ENCODE data around the gene MRPL58. TPM values are rescaled to one million over a fixed set of nuclear protein-coding genes. Genes with fewer than 3 reads are reported as not detected.
"Not testable (repeated sequence)": the region's sequence is repeated elsewhere in the genome, so short reads cannot be mapped to it uniquely, and the experiment has no call there.

The MRPL58 gene
- total RNA-seq, 1 donor from 2014 or later, result 31.8 TPM

- no peak overlapping the region for H3K4me3 Mint-ChIP-seq
- ATAC-seq (ENCODE audit: low read depth) (no peak), DNase-seq (no peak)
- H3K27ac Mint-ChIP-seq, result no peak overlapping the region
- POLR2A ChIA-PET, result interaction anchor here (0.7 kb wide), 1 partner anchor 24 kb away, joined by 3 read pairs; no protein-coding TSS in a partner anchor
- TF ChIP-seq CTCF (IDR thresholded peaks at IDR 0.05), result no peak
- peaks cover 5% of the 10 kb centered on the region for H3K27me3 Mint-ChIP-seq
- intact Hi-C loops (cut with micrococcal nuclease), result no loop called here
- H3K9me3 Mint-ChIP-seq, result no peaks in the 10 kb centered on the region
- CTCF ChIA-PET, result no interaction called here
- H3K36me3 Mint-ChIP-seq (ENCODE audit: low read depth), result no peaks in the 10 kb centered on the region
- H3K4me1 Mint-ChIP-seq, result no peaks in the 10 kb centered on the region
Observed at GRCh38 chr17:75004371-75004770, 8.1 kb upstream of the MRPL58 start.

GRCh38 chr17:75005291-75005690 is 7.2 kb upstream of the MRPL58 start:
- TF ChIP-seq CTCF (IDR thresholded peaks at IDR 0.05), result no peak
- ATAC-seq (ENCODE audit: low read depth) (no peak), DNase-seq (no peak)
- Mint-ChIP-seq H3K27me3 (peaks cover 5% of the 10 kb centered on the region), H3K9me3 (no peaks in the 10 kb centered on the region), H3K36me3 (ENCODE audit: low read depth) (no peaks in the 10 kb centered on the region), H3K4me1 (no peaks in the 10 kb centered on the region), H3K4me3 (no peak overlapping the region), H3K27ac (no peak overlapping the region)
- CTCF ChIA-PET, result interaction anchor here (2.0 kb wide), 1 partner anchor 44 kb away, joined by 7 read pairs; no protein-coding TSS in a partner anchor
- intact Hi-C loops (cut with micrococcal nuclease), result no loop called here
- POLR2A ChIA-PET, result no interaction called here

DNA sequence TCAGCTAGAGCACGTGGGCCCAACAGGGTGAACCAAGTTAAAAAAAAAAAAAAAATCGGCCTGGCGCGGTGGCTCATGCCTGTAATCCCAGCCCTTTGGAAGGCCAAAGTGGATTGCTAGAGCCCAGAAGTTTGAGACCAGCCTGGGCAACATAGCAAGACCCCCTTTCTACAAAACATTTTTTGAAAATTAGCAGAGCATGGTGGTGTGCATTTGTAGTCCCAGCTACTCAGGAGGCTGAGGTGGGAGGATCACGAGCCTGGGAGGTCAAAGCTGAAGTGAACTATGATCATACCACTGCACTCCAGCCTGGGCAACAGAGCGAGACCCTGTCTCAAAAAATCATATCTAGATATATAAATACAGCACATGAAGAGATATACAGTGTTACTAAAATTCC is 6.4 kb upstream of the MRPL58 start:
- H3K36me3 Mint-ChIP-seq (ENCODE audit: low read depth); ATAC-seq (ENCODE audit: low read depth): not testable (repeated sequence)
- POLR2A ChIA-PET, result interaction anchor here (0.7 kb wide), 1 partner anchor 140 kb away, joined by 5 read pairs; no protein-coding TSS in a partner anchor

GRCh38 chr17:75006653-75007052 is 5.8 kb upstream of the MRPL58 start:
- no peaks in the 10 kb centered on the region for H3K36me3 Mint-ChIP-seq (ENCODE audit: low read depth)
- no peak overlapping the region for H3K4me3 Mint-ChIP-seq
- H3K4me1 Mint-ChIP-seq, result no peaks in the 10 kb centered on the region
- DNase-seq (no peak), ATAC-seq (ENCODE audit: low read depth) (no peak)
- no peak overlapping the region for H3K27ac Mint-ChIP-seq
- no peak for TF ChIP-seq CTCF (IDR thresholded peaks at IDR 0.05)
- ChIA-PET CTCF (interaction anchor here (2.0 kb wide), 1 partner anchor 45 kb away, joined by 7 read pairs; no protein-coding TSS in a partner anchor), POLR2A (interaction anchor here (0.7 kb wide), 3 partner anchors 70 to 154 kb away, joined by 3 to 5 read pairs (median 5); no protein-coding TSS in a partner anchor)
- H3K9me3 Mint-ChIP-seq, result no peaks in the 10 kb centered on the region
- H3K27me3 Mint-ChIP-seq, result peaks cover 5% of the 10 kb centered on the region
- intact Hi-C loops (cut with micrococcal nuclease), result no loop called here

More for the DNA sequence above, 6.4 kb upstream of the MRPL58 start:
- H3K4me3 Mint-ChIP-seq; H3K9me3 Mint-ChIP-seq; intact Hi-C loops (cut with micrococcal nuclease); H3K27ac Mint-ChIP-seq; H3K27me3 Mint-ChIP-seq; DNase-seq; H3K4me1 Mint-ChIP-seq: not testable (repeated sequence)
- CTCF ChIA-PET, result interaction anchor here (2.0 kb wide), 1 partner anchor 44 kb away, joined by 7 read pairs; no protein-coding TSS in a partner anchor

GRCh38 chr17:75008373-75008772 is 4.1 kb upstream of the MRPL58 start:
- no peak for TF ChIP-seq CTCF (IDR thresholded peaks at IDR 0.05)
- Mint-ChIP-seq H3K27me3 (peaks cover 4% of the 10 kb centered on the region), H3K9me3 (no peaks in the 10 kb centered on the region), H3K27ac (no peak overlapping the region), H3K4me3 (no peak overlapping the region), H3K36me3 (ENCODE audit: low read depth) (peaks cover 4% of the 10 kb centered on the region), H3K4me1 (peaks cover 13% of the 10 kb centered on the region)
- ATAC-seq (ENCODE audit: low read depth) (no peak), DNase-seq (no peak)
- intact Hi-C loops (cut with micrococcal nuclease), result no loop called here
- POLR2A ChIA-PET, result interaction anchor here (0.7 kb wide), 1 partner anchor 221 kb away, joined by 3 read pairs; no protein-coding TSS in a partner anchor
- CTCF ChIA-PET, result interaction anchor here (1.0 kb wide), 1 partner anchor 47 kb away, joined by 3 read pairs; no protein-coding TSS in a partner anchor
